Liver (tissue), 9 donors: ENCODE measurements around the gene GAS2. TPM values are rescaled to one million over a fixed set of nuclear protein-coding genes. Genes with fewer than 3 reads are reported as not detected.
"Not testable (repeated sequence)": the region's sequence is repeated elsewhere in the genome, so short reads cannot be mapped to it uniquely, and the experiment has no call there.

ENCODE experiments used
- DNase-seq: peaks from one replicate; pipeline ENCODE4 v3.0.0-alpha.2; 2017; ENCODE audit warnings: low spot score
- H3K27ac ChIP-seq, 2 donors: one replicate each; pipeline ENCODE4 v1.7.0; 2013; ENCODE audit warnings: inconsistent platforms in 2 of 2, low read length in 2 of 2, control low read depth in 1 of 2, low read depth in 1 of 2, mild to moderate bottlenecking in 1 of 2
- H3K27me3 ChIP-seq, 4 donors: one replicate each; pipeline versions ENCODE4 v1.6.1 to v1.7.0; 2013; ENCODE audit warnings: low read length in 3 of 4, inconsistent platforms in 1 of 4, mild to moderate bottlenecking in 1 of 4, moderate library complexity in 1 of 4; ENCODE audit not compliant: control insufficient read depth in 4 of 4, insufficient read depth in 4 of 4
- H3K36me3 ChIP-seq, 4 donors: one replicate each; pipeline versions ENCODE4 v1.6.1 to v1.7.0; 2013; ENCODE audit warnings: low read length in 3 of 4, mild to moderate bottlenecking in 3 of 4, low read depth in 1 of 4, moderate library complexity in 1 of 4; ENCODE audit not compliant: control insufficient read depth in 4 of 4, insufficient read depth in 3 of 4
- H3K4me1 ChIP-seq, 4 donors: one replicate each; pipeline versions ENCODE4 v1.6.1 to v1.7.0; 2013; ENCODE audit warnings: low read length in 3 of 4, mild to moderate bottlenecking in 3 of 4, moderate library complexity in 1 of 4; ENCODE audit not compliant: control insufficient read depth in 4 of 4, insufficient read depth in 4 of 4
- H3K4me3 ChIP-seq, 3 donors: one replicate each; pipeline versions ENCODE4 v1.6.1 to v1.7.0; 2013; ENCODE audit warnings: low read length in 3 of 3, control low read depth in 1 of 3, low read depth in 1 of 3, mild to moderate bottlenecking in 1 of 3
- H3K9ac ChIP-seq, 2 donors: one replicate each; pipeline ENCODE4 v1.7.0; 2013; ENCODE audit warnings: low read length in 2 of 2, mild to moderate bottlenecking in 2 of 2, moderate library complexity in 2 of 2, control low read depth in 1 of 2, low read depth in 1 of 2
- H3K9me3 ChIP-seq, 4 donors: one replicate each; pipeline versions ENCODE4 v1.6.1 to v1.7.0; 2013; ENCODE audit warnings: low read length in 3 of 4; ENCODE audit not compliant: control insufficient read depth in 4 of 4
- EGR1 ChIP-seq, 2 donors: IDR thresholded peaks; 2 replicates each; pipeline ENCODE4 v1.6.1; 2016 to 2018; ENCODE audit warnings: antibody characterized with exemption in 2 of 2, low read depth in 2 of 2
- FOXA1 ChIP-seq: IDR thresholded peaks from 2 replicates; pipeline ENCODE4 v1.6.1; 2016; ENCODE audit warnings: antibody characterized with exemption
- FOXA2 ChIP-seq: IDR thresholded peaks from 2 replicates; pipeline ENCODE4 v1.6.1; 2016; ENCODE audit warnings: antibody characterized with exemption
- GABPA ChIP-seq, 2 donors: IDR thresholded peaks in 1 of 2; conservative IDR thresholded peaks in 1 of 2; 2 replicates each; pipeline ENCODE4 v1.6.1; 2016; ENCODE audit warnings: antibody characterized with exemption in 2 of 2, mild to moderate bottlenecking in 1 of 2, moderate library complexity in 1 of 2
- HNF4A ChIP-seq, 2 donors: conservative IDR thresholded peaks; 2 replicates each; pipeline ENCODE4 v1.6.1; 2016; ENCODE audit warnings: antibody characterized with exemption in 2 of 2, mild to moderate bottlenecking in 2 of 2
- HNF4G ChIP-seq: IDR thresholded peaks from 2 replicates; pipeline ENCODE4 v1.6.1; 2016; ENCODE audit warnings: antibody characterized with exemption
- JUND ChIP-seq, 2 donors: IDR thresholded peaks; 2 replicates each; pipeline ENCODE4 v1.6.1; 2016; ENCODE audit warnings: antibody characterized with exemption in 2 of 2
- NR2F2 ChIP-seq: IDR thresholded peaks from 2 replicates; pipeline ENCODE4 v1.6.1; 2016; ENCODE audit warnings: antibody characterized with exemption
- RAD21 ChIP-seq, 2 donors: IDR thresholded peaks; 2 replicates each; pipeline ENCODE4 v1.6.1; 2016; ENCODE audit warnings: antibody characterized with exemption in 2 of 2, mild to moderate bottlenecking in 2 of 2
- RXRA ChIP-seq, 2 donors: IDR thresholded peaks; 2 replicates each; pipeline ENCODE4 v1.6.1; 2017 to 2018; ENCODE audit warnings: antibody characterized with exemption in 2 of 2, mild to moderate bottlenecking in 1 of 2
- SP1 ChIP-seq: IDR thresholded peaks from 2 replicates; pipeline ENCODE4 v1.6.1; 2018; ENCODE audit warnings: antibody characterized with exemption, mild to moderate bottlenecking
- TAF1 ChIP-seq: conservative IDR thresholded peaks from 2 replicates; pipeline ENCODE4 v1.6.1; 2016; ENCODE audit warnings: antibody characterized with exemption, mild to moderate bottlenecking
- YY1 ChIP-seq: IDR thresholded peaks from 2 replicates; pipeline ENCODE4 v1.6.1; 2016; ENCODE audit warnings: antibody characterized with exemption, mild to moderate bottlenecking
- WGBS: extraction: QIAGEN DNeasy Blood & Tissue Kit; methylation state at CpG from one replicate; pipeline ENCODE4 v1.1.7; 2013; 5-methylcytosine and 5-hydroxymethylcytosine counted together
- polyA plus RNA-seq, 2 donors: library from polyadenylated mRNA; stranded (reverse) in 1 of 2; unstranded in 1 of 2; fragments of 200-250 nt in 1 of 2; fragments of >200 nt in 1 of 2; fragmentation: Nextera tagmentation in 1 of 2; extraction: Ambion mirVana in 1 of 2; gene quantifications; one replicate each; pipeline versions ENCODE4 v1.2.1 to v1.2.3, GENCODE V29; 2013 to 2015
- total RNA-seq, 2 donors: library from RNA; depleted of rRNA; stranded (reverse); fragments of >200 nt; gene quantifications; one replicate each; pipeline ENCODE4 v1.2.3, GENCODE V29; 2014
- TF ChIP-seq, protein P1 (sequence below): fragments of 150-350 bp; IDR thresholded peaks from 2 replicates; pipeline ENCODE4 v1.5.1; 2017; ENCODE audit warnings: improper control_type of control experiment, low read depth, low read length; ENCODE audit not compliant: missing input control
- TF ChIP-seq, protein P2 (sequence below): IDR thresholded peaks from 2 replicates; pipeline ENCODE4 v1.6.1; 2016; ENCODE audit warnings: antibody characterized with exemption
- TF ChIP-seq, protein P3 (sequence below): IDR thresholded peaks from 2 replicates; pipeline ENCODE4 v1.6.1; 2016; ENCODE audit warnings: antibody characterized with exemption, mild to moderate bottlenecking
- TF ChIP-seq, protein P4 (sequence below): IDR thresholded peaks from 2 replicates; pipeline ENCODE4 v1.6.1; 2016; ENCODE audit warnings: antibody characterized with exemption
- TF ChIP-seq, protein P5 (sequence below): IDR thresholded peaks from 2 replicates; pipeline ENCODE4 v1.6.1; 2016; ENCODE audit warnings: antibody characterized with exemption
- donor health status: healthy.
- donor health status: healthy.
- donor health status: healthy.
- donor health status: healthy.
- donor health status: healthy.

Gene GAS2
- total and polyA plus RNA-seq, 4 donors, result 13.4 to 75.6 (median 42.3) TPM

DNA sequence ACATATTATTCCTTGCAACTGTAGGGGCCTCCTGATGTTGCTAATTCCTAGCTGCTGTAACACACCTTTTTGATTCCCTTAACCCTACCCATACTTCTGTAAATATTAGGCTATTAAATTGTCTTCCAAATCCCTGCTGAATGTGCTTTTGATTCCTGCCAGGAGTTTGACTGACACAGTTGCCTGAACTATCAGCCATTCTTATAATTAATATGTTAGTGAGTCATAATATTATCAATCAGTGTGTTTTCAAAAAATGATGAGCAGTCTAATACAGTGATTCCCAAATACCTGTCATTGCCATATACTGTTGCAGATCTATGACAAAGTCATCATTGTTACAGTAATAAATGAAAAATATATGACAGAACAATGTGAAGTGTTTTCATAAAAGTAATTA lies 24.9 kb upstream of the GAS2 start:
- no peaks in the 10 kb centered on the region for H3K9me3 ChIP-seq
- no peak overlapping the region for H3K4me3 ChIP-seq
- no peak overlapping the region for H3K27ac ChIP-seq
- no peak for DNase-seq
- TF ChIP-seq HNF4G (no peak), JUND (IDR thresholded peaks at IDR 0.05) (no peak), FOXA2 (no peak), GABPA (IDR thresholded peaks at IDR 0.05 in 1 of 2, conservative IDR thresholded peaks at IDR 0.05 in 1 of 2) (no peak), YY1 (no peak), SP1 (no peak), FOXA1 (no peak), RAD21 (IDR thresholded peaks at IDR 0.05) (no peak), HNF4A (conservative IDR thresholded peaks at IDR 0.05) (no peak), TAF1 (no peak), RXRA (IDR thresholded peaks at IDR 0.05) (no peak), NR2F2 (no peak), EGR1 (IDR thresholded peaks at IDR 0.05; ENCODE audit: low read depth in 2 of 2) (no peak)
- TF ChIP-seq, protein P1, sequence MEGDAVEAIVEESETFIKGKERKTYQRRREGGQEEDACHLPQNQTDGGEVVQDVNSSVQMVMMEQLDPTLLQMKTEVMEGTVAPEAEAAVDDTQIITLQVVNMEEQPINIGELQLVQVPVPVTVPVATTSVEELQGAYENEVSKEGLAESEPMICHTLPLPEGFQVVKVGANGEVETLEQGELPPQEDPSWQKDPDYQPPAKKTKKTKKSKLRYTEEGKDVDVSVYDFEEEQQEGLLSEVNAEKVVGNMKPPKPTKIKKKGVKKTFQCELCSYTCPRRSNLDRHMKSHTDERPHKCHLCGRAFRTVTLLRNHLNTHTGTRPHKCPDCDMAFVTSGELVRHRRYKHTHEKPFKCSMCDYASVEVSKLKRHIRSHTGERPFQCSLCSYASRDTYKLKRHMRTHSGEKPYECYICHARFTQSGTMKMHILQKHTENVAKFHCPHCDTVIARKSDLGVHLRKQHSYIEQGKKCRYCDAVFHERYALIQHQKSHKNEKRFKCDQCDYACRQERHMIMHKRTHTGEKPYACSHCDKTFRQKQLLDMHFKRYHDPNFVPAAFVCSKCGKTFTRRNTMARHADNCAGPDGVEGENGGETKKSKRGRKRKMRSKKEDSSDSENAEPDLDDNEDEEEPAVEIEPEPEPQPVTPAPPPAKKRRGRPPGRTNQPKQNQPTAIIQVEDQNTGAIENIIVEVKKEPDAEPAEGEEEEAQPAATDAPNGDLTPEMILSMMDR, result no peak
- TF ChIP-seq, protein P2, sequence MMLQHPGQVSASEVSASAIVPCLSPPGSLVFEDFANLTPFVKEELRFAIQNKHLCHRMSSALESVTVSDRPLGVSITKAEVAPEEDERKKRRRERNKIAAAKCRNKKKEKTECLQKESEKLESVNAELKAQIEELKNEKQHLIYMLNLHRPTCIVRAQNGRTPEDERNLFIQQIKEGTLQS, result no peak
- TF ChIP-seq, protein P3, sequence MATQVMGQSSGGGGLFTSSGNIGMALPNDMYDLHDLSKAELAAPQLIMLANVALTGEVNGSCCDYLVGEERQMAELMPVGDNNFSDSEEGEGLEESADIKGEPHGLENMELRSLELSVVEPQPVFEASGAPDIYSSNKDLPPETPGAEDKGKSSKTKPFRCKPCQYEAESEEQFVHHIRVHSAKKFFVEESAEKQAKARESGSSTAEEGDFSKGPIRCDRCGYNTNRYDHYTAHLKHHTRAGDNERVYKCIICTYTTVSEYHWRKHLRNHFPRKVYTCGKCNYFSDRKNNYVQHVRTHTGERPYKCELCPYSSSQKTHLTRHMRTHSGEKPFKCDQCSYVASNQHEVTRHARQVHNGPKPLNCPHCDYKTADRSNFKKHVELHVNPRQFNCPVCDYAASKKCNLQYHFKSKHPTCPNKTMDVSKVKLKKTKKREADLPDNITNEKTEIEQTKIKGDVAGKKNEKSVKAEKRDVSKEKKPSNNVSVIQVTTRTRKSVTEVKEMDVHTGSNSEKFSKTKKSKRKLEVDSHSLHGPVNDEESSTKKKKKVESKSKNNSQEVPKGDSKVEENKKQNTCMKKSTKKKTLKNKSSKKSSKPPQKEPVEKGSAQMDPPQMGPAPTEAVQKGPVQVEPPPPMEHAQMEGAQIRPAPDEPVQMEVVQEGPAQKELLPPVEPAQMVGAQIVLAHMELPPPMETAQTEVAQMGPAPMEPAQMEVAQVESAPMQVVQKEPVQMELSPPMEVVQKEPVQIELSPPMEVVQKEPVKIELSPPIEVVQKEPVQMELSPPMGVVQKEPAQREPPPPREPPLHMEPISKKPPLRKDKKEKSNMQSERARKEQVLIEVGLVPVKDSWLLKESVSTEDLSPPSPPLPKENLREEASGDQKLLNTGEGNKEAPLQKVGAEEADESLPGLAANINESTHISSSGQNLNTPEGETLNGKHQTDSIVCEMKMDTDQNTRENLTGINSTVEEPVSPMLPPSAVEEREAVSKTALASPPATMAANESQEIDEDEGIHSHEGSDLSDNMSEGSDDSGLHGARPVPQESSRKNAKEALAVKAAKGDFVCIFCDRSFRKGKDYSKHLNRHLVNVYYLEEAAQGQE, result no peak
- TF ChIP-seq, protein P4, sequence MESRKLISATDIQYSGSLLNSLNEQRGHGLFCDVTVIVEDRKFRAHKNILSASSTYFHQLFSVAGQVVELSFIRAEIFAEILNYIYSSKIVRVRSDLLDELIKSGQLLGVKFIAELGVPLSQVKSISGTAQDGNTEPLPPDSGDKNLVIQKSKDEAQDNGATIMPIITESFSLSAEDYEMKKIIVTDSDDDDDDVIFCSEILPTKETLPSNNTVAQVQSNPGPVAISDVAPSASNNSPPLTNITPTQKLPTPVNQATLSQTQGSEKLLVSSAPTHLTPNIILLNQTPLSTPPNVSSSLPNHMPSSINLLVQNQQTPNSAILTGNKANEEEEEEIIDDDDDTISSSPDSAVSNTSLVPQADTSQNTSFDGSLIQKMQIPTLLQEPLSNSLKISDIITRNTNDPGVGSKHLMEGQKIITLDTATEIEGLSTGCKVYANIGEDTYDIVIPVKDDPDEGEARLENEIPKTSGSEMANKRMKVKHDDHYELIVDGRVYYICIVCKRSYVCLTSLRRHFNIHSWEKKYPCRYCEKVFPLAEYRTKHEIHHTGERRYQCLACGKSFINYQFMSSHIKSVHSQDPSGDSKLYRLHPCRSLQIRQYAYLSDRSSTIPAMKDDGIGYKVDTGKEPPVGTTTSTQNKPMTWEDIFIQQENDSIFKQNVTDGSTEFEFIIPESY, result no peak
- TF ChIP-seq, protein P5, sequence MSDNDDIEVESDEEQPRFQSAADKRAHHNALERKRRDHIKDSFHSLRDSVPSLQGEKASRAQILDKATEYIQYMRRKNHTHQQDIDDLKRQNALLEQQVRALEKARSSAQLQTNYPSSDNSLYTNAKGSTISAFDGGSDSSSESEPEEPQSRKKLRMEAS, result no peak
- no peaks in the 10 kb centered on the region for H3K36me3 ChIP-seq
- H3K4me1 ChIP-seq, result no peaks in the 10 kb centered on the region
- H3K9ac ChIP-seq, result no peak overlapping the region
- H3K27me3 ChIP-seq, result no peaks in the 10 kb centered on the region

DNA sequence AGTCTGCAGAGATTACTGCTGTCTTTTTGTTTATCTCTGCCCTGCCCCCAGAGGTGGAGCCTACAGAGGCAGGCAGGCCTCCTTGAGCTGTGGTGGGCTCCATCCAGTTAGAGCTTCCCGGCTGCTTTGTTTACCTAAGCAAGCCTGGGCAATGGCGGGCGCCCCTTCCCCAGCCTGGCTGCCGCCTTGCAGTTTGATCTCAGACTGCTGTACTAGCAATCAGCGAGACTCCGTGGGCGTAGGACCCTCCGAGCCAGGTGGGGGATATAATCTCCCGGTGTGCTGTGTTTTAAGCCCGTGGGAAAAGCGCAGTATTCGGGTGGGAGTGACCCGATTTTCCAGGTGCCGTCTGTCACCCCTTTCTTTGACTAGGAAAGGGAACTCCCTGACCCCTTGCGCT lies 14.1 kb upstream of the GAS2 start:
- not testable (repeated sequence) for H3K36me3 ChIP-seq, H3K9me3 ChIP-seq, H3K4me1 ChIP-seq, H3K4me3 ChIP-seq, H3K27ac ChIP-seq, DNase-seq, H3K27me3 ChIP-seq, H3K9ac ChIP-seq
- WGBS, result 89% methylated on average over 15 of the region's 15 CpGs
